Measurements from ENCODE around the gene SNORC. TPM values are rescaled to one million over a fixed set of nuclear protein-coding genes. Genes with fewer than 3 reads are reported as not detected.

Gene SNORC
- total and polyA plus RNA-seq, 9 of the 15 experiments (the other 6 are each of a cell fraction or from before 2014, with no cell fraction given): 0.14 to 2.5 (median 0.72) TPM; not detected in 2

GRCh38 chr2:232871835-232872736 is 2.0 kb downstream of the SNORC start:
- peaks cover 2 to 17% of the 10 kb centered on the region in 2 experiments; a peak in 3 of 5 replicates for H3K4me1 ChIP-seq (replicated peaks in 1 of 2; ENCODE audit: control insufficient read depth in 2 of 2, insufficient read depth in 2 of 2, low read length in 2 of 2)
- intact Hi-C loops (cut with micrococcal nuclease): no loop called here
- in situ Hi-C loops (cut with MboI): no loop called here

More at GRCh38 chr2:232871835-232872736, 2.0 kb downstream of the SNORC start:
- no peaks in the 10 kb centered on the region for H4K20me1 ChIP-seq (replicated peaks; ENCODE audit: control insufficient read depth, insufficient read depth, low read length)
- BruUV-seq (replicated peaks): no TSS peak
- ChIA-PET POLR2A (no interaction called here), CTCF (ENCODE audit: low intra/inter-chr PET ratio) (no interaction called here)
- H3K4me2 ChIP-seq (ENCODE audit: insufficient read depth, low read length): no peak overlapping the region
- no peak overlapping the region for H3K9ac ChIP-seq (ENCODE audit: insufficient read depth in 1 of 2, low read depth in 2 of 2, low read length in 2 of 2)
- H3K36me3 ChIP-seq (ENCODE audit: control insufficient read depth, insufficient read depth, low read length): no peaks in the 10 kb centered on the region
- no peak for TF ChIP-seq HDAC3 (IDR thresholded peaks at IDR 0.05; ENCODE audit: borderline replicate concordance, partially characterized antibody)
- TF ChIP-seq THRB (CRISPR knock-in tag; conservative IDR thresholded peaks at IDR 0.05): no peak
- no peak for TF ChIP-seq FOXO4 (CRISPR knock-in tag; IDR thresholded peaks at IDR 0.05)
- H3K9me3 ChIP-seq (replicated peaks; ENCODE audit: control insufficient read depth, insufficient read depth, low read depth, low read length): no peaks in the 10 kb centered on the region
- H3K27me3 ChIP-seq (ENCODE audit: control insufficient read depth in 2 of 2, insufficient read depth in 2 of 2, low read length in 2 of 2): no peaks in the 10 kb centered on the region
- no peaks in the 10 kb centered on the region for H3K9me1 ChIP-seq (ENCODE audit: control insufficient read depth, insufficient read depth, low read length)
- DNase-seq (ENCODE audit: extremely low read depth in 1 of 4, low spot score in 3 of 4) (no peak), FAIRE-seq (no peak), ATAC-seq (no peak)
- WGBS (ENCODE audit: insufficient coverage, low coverage, missing lambda C conversion rate): 78% methylated on average over 7 of the region's 22 CpGs
- H2AFZ ChIP-seq (ENCODE audit: low read depth, low read length): no peak overlapping the region
- no peaks in the 10 kb centered on the region for H3K79me2 ChIP-seq (ENCODE audit: control insufficient read depth, insufficient read depth, low read length)
- H3K4me3 ChIP-seq: no peak overlapping the region
- H3K27ac ChIP-seq (ENCODE audit: extremely low read depth, low read depth, low read length): no peak overlapping the region
